AG09309 (cell line): Measurements from ENCODE around the gene GSTT4.
"Not testable (repeated sequence)": the region's sequence is repeated elsewhere in the genome, so short reads cannot be mapped to it uniquely, and the experiment has no call there.

ENCODE experiments used
- DNase-seq: peaks from one replicate; pipeline ENCODE4 v3.0.0-alpha.2; 2010; ENCODE audit warnings: low read depth
- H3K4me3 ChIP-seq: 2 replicates; pipeline ENCODE4 v1.5.1; 2011; ENCODE audit warnings: mild to moderate bottlenecking, low read depth, low read length, moderate library complexity; ENCODE audit not compliant: control insufficient read depth
- TF ChIP-seq, protein P1 (sequence below): IDR thresholded peaks from 2 replicates; pipeline ENCODE4 v1.5.1; 2011; ENCODE audit warnings: mild to moderate bottlenecking, low read depth, low read length, inconsistent platforms; ENCODE audit not compliant: insufficient read depth, control insufficient read depth; ENCODE audit errors: missing control alignments

GSTT4 gene

DNA sequence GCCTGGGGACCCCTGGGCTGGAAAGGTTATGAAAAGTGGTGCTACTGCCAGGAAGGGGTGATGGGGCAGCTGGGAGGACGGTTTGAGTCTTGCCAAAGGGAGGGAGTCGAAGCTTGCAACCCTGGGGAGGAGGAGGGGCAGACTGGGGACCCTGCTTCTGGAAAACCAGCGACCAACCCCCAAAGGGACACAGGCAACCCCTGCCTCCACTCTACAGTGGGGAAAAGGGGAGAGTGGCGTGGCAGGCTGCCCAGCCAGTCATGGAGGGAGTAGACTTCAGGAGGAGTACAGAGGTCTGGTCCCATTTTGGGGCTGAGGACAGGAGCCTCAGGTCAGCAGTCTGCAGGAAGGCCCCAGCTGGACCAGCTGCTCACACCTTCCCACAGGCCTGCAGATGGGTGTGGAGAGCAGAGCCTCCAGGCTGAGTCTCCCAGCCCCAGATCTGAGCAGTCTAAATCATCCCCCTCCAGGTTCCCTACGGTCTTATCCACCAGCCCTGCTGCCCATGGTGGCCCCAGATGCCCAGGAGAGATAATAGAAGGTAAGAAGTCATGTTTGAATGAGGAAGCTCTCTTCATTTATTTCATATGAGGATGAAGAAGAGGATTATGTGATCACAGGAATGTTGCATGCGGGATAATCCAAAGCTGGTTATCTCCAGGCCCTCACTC is 34.3 kb downstream of the GSTT4 start:
- TF ChIP-seq, protein P1, sequence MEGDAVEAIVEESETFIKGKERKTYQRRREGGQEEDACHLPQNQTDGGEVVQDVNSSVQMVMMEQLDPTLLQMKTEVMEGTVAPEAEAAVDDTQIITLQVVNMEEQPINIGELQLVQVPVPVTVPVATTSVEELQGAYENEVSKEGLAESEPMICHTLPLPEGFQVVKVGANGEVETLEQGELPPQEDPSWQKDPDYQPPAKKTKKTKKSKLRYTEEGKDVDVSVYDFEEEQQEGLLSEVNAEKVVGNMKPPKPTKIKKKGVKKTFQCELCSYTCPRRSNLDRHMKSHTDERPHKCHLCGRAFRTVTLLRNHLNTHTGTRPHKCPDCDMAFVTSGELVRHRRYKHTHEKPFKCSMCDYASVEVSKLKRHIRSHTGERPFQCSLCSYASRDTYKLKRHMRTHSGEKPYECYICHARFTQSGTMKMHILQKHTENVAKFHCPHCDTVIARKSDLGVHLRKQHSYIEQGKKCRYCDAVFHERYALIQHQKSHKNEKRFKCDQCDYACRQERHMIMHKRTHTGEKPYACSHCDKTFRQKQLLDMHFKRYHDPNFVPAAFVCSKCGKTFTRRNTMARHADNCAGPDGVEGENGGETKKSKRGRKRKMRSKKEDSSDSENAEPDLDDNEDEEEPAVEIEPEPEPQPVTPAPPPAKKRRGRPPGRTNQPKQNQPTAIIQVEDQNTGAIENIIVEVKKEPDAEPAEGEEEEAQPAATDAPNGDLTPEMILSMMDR: no peak
- H3K4me3 ChIP-seq: no peak overlapping the region
- DNase-seq: no peak

DNA sequence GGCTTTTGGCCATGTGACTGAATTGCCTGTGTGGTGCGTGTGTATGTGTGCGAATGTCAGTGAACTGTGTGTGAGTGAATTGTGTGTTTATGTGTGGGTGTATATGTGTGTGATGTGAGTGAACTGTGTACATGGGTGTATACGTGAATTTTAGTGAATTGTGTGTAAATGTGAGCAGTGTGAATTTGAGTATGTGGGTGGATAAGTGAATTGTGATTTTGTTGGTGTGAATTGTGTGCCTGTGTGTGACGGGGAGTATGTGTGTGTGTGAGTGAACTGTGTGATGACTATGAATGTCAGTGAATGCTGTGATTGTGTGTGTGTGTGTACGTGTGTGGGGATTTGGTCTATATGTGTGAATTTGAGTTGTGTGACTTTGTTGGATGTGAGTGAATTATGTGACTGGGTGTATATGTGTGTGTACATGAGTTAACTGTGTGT is 35.0 kb downstream of the GSTT4 start:
- no peak overlapping the region for H3K4me3 ChIP-seq
- TF ChIP-seq, protein P1: no peak
- no peak for DNase-seq

DNA sequence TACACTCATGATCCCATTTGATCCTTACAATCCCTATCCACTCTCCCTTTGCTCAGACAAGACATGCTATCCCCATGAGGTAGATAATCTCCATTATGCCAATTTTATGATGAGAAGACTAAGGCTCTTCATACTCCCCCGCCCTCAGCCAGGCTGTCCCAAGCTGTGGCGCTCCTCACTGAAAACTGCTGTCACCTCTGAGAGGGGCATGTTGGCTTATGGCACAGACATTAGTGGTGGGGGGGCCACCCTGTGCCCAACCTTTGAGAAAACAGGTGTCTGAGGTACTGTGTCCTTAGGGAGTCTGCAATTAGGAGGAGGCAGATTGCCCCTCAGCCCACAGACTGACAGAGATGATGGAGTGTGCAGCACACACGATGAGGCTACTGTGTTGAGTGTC is 36.2 kb downstream of the GSTT4 start:
- TF ChIP-seq, protein P1: no peak
- no peak for DNase-seq
- no peak overlapping the region for H3K4me3 ChIP-seq

DNA sequence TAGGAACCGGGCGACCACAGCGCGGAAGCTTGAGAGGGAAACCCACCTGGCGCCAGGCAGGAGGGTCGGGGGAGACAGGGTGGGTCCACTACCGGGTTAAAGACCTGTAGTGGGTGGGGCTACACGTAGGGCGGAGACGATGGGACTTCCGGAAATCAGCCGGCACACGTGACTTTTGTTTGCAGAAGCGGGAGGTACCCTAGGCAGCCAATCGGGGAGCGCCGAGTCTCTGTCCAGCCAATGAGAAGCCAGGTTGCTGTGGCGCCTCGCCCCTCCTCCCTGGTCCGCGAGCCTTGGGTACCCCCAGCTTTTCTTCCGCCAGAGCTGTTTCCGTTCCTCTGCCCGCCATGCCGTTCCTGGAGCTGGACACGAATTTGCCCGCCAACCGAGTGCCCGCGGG is 38.7 kb downstream of the GSTT4 start, which contains the start of gene DDTL:
TSS of gene DDTL (plus strand) at position 321 of the 400 bp plus-strand sequence. CDS start at position 348, 27 bp downstream.
- DNase-seq, H3K4me3 ChIP-seq: not testable (repeated sequence)

DNA sequence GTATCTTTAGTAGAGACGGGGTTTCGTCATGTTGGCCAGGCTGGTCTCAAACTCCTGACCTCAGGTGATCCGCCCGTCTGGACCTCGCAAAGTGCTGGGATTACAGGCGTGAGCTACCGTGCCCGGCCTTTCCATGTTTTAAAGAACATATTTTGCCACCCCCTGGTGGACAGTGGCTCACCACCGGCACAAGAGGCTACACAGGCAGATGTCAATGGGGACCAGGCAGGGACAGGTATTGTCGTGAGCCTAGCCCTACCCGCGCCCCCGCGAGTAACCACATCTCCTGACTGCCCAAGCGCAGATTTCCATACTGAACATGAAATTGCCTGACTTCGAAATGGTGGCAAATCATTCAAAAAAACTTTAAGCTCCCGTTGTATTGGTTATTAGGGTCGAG is 39.2 kb downstream of the GSTT4 start:
- DNase-seq, H3K4me3 ChIP-seq: not testable (repeated sequence)

DNA sequence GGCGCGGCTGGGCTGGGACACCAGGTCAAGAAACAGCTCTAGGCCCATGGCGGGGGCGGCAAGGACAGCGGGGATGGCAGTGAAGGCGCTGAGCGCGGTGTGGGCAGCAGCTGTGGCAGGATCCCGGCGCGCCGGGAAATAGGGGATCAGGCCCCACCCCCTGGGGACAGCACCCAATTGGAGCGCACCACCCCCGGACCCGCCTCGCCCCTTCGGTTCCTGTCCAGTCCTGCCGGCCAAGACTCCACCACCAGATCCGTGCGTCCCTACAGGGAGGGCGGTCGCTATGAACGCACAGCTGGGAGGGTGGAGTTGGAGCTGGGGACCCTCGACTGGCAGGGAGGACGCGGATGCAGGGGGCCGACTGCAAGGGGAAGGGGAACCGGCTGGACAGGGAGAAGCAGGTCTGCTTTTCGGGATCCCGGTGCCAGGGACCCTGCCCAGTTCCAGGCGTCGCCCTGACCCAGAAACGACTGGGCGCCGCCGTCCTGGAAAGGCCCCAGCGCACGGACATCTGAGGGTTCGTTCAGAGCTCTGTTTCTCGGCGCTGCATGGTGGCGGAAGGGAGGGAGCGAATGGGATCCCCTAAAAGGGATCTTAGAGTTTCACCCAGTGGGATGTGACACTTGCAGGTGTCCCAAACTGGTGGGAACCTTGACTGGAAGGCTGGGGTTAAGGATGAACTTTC is 44.0 kb downstream of the GSTT4 start, which contains the start of gene GSTT2B:
TSS of gene GSTT2B (minus strand) at position 112 of the 688 bp plus-strand sequence. CDS start at position 48, 64 bp downstream.
- peak within 1 kb of the TSS; percentile 24 for H3K4me3 ChIP-seq
- DNase-seq: not testable (repeated sequence)

DNA sequence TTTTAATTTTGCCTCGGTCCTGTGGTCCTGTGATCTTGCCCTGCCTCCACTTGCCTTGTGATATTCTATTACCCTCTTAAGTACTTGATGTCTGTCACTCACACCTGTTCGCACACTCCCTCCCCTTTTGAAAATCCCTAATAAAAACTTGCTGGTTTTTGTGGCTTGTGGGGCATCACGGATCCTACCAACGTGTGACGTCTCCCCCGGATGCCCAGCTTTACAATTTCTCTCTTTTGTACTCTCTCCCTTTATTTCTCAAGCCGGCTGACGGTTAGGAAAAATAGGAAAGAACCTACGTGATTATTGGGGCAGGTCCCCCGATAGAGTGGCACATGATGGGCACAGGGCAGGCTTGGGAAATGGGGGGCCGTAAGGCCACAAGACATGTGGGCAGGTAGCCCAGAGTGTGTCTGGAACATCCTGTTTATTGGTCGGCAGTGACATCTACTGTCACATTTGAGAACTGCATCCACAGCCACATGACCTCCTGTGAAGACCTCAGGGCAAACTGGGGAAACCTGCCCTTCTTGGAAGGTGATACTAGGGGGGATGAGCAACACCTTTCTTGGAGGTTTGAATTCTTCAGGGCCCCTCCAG is 48.9 kb downstream of the GSTT4 start:
- peak; percentile 3 for DNase-seq
- TF ChIP-seq, protein P1: peak; percentile 77
- not testable (repeated sequence) for H3K4me3 ChIP-seq

DNA sequence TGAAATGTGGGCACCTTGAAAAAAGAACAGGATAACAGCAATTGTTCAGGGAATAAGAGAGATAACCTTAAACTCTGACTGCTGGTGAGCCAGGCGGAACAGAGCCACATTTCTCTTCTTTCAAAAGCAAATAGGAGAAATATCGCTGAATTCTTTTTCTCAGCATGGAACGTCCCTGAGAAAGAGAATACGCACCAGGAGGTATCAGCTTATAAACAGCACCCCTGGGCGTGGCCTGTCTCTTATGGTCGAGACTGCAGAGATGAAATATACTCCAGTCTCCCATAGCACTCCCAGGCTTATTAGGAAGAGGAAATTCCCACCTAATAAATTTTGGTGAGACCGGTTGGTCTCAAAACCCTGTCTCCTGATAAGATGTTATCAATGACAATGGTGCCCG is 49.4 kb downstream of the GSTT4 start:
- DNase-seq: not testable (repeated sequence)

DNA sequence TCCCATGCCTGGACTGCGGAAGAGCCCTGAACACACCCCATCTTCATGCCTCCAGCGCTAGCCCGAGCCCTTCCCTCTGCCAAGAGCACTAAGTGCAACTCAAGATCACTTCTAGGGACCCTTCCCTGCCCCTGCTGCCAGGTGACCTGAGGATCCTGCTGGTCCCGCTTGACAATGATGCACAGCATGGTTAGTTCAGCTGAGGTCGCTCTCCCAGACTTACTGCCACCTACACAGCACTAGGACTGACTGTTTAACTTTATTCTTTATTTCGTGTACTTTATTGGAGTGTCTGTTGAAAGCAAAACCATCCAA is 50.3 kb downstream of the GSTT4 start:
- not testable (repeated sequence) for H3K4me3 ChIP-seq, DNase-seq

More for the DNA sequence above, 49.4 kb downstream of the GSTT4 start:
- not testable (repeated sequence) for H3K4me3 ChIP-seq

DNA sequence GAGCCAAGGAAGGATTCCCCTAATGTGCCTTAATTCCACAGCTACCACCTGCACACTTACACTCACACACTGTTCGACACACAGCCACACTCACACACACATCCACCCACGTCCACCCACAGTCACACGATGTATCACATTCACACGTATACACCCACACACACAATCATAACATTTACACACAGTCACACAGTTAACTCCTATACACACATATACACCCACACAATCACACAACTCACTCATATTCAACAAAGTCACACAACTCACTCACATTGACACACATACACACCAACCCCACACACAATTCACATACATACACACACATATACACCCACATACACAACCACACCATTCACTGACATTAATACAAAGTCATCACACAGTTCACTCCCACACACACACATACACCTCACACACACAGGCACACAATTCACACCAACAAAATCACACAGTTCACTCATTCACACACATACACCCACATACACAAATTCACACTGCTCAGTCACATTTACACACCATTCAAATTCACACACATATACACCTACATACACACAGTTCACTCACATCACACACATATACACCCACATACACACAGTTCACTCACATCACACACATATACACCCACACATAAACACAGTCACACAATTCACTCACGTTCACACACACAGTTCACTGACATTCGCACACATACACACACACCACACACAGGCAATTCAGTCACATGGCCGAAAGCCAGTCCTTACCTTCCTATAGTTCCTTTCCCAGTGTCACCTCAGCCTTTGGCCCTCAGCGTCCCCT is 50.9 kb downstream of the GSTT4 start:
- not testable (repeated sequence) for DNase-seq, H3K4me3 ChIP-seq

DNA sequence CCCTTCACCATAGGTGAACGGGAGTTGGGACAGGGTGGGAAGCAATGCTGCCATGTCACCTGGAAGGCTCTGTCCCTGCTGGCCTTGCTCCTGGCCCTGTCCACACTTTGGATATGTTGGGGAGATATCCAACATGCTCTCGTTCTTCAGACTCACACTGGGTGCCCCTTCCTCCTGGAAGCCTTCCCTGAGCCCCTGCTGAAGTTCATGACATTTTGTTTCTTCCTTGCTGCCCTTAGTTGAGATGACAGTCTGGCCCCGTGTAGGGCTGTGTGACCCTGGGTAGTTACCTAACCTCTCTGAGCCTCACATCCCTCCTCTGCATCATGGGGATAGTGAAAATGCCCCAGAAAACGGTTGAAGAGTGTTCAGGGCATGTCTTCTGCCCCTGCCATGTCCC is 51.8 kb downstream of the GSTT4 start:
- DNase-seq, H3K4me3 ChIP-seq: not testable (repeated sequence)

DNA sequence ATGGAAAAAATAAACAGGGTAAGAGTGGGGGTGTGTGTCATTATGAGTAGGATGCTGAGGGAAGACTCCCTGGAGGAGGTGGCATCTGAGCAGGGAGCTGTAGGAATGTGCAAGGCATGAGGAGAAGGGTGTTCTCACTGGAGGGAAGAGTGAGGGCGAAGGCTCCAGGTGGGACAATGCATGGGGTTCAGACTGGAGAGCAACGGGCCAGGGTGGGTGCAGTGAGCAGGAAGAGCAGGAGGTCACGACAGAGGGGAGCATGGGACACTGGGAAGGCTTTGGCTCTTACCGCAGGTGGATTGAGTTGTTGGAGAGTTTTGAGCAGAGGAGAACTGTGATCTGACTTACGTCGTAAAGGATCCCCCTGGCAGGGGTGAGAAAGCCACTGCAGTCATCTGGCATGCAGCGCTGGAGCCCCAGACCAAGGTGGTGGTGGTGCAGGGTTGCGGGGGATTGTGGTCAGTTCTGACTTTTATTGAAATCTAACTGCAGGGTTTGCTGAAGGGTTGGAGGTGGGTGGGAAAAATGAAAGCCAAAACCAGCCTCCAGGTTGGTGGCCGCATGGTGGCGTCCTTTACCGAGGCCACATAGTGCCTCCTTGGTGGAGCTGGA is 52.4 kb downstream of the GSTT4 start:
- H3K4me3 ChIP-seq, DNase-seq: not testable (repeated sequence)
